NCI-H1417 (cell line): ENCODE results near the gene NFATC1.

ENCODE experiments used
- DNase-seq, 3 experiments: peaks; one replicate each; lab custom pipeline; 2025; lab: John Stamatoyannopoulos, UW

NFATC1 gene

GRCh38 chr18:79572848-79573451 is 177.2 kb downstream of the NFATC1 start:
- no peak for DNase-seq

DNA sequence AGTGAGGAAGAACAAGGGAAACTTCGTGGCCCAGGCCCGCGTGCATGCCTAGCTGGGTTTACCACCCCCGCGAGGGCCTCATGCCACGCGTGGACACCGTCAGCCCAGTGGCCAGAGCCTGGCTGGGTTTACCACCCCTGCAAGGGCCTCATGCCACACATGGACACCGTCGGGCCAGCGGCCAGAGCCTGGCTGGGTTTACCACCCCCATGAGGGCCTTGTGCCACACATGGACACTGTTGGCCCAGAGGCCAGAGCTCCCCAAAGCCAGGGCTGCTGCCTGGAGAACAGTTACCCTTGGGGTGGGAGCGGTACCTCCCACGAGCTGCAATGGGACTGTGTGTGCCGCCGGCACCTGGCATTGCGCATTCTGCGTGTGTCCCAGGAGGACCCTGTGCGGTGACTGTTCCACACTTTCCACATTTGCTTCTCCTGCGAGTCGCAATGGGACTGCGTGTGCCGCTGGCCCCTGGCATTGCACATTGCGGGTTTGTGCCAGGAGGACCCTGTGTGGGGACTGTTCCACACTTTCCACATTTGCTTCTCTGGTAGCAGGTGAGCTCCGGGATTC is 178.3 kb downstream of the NFATC1 start:
- no peak for DNase-seq

DNA sequence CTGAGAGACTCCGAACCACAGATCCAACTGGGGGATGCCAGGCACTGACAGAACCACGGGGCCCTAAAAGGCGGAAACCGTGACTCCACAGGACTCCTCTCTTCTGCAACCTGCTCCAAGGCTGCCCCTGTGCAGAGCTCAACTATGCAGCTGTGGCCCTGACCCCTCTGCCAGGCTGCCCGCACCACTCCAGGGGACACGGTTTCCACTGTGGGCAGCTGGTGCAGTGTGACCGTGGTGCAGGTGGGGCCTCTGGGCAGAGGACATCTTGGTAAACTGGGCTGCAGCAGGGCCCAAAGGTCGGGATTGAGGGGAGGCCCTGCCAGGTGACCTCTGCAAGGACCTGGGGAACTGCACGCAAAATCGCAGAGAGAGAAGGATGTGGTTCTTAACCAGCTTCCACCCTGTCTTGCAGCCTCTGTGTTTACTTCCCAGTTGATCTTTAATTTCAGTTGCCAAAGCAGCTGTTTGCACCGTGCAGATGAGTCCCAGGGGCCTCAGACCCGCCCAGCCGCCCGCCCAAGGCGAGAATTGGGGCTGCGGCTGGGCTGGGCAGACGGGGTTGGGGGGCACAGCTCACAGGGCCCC is 179.3 kb downstream of the NFATC1 start:
- no peak for DNase-seq

DNA sequence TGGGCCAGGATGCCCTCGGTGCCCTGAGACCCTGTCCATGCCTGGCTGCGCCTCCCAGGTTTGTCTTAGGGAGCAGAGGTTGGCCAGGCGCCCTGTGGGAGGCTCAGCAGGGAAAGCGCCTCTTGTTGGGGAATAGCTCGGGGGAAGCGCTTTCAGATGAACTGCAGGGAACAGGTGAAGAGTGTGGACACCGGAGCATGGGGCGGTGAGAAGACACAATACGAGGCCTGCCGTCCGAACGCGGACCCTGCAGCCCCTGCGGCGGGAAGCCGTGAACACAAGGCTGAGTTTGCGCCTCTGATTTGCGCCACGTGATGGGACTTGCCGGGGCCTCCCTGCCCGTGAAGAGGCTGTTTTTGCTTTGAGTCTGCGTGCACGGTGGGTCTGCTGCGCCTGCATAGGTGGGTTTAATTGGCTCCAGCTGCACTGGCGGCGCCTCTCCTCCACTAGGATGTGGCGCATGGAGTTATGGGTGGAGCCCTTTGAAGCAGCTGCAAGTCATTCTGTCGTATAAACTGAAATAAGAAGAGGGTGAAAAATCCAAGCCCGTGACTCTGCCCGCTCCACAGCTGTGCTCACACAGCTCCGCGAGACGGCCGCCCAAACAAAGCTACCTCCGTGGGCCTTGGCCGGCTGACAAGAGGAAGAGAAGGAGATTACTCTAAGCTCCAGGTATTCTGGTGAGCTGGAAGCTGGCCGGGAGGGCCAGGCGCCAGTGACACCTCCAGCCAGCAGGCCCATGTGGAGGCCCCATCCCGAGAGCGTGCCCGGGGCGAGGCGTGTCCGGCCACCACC is 180.4 kb downstream of the NFATC1 start:
- DNase-seq: peak in 2 of 3 experiments; percentile 94 to 98

DNA sequence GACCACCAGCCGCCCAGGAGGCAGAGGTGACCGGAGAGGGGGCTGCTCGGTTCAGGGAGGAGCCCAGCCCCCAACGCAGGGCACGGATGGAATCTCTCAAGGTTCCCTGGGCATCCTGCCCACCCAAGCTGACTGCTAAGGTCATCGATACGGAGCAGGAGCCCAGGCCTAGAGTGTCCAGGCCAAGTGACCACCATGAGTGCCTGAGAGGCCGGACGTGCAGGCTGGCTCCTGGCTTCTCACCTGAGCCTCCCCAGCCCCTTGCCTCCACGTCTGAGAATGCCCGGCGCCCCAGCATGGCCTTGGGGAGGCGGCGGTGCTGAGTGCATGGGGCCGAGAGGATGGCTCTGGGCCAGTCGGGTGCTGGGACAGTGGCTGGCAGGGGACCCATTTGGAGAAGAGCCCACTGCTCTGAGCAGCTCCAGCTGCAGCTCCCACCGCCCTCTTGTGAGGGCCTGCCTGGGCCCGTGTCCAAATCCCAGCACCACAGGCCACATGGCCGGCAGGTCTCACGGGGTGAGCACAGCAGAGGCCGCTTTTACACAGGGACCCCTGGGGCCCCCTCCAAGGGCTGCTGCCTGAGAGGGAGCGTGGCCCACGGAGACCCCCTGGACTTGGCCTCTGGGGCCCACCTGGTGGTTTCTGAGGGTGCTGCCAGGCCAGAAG is 181.1 kb downstream of the NFATC1 start:
- DNase-seq: peak in 1 of 3 experiments; percentile 66

- DNase-seq: no peak
Observed at GRCh38 chr18:79577451-79578395, 182.0 kb downstream of the NFATC1 start.

DNA sequence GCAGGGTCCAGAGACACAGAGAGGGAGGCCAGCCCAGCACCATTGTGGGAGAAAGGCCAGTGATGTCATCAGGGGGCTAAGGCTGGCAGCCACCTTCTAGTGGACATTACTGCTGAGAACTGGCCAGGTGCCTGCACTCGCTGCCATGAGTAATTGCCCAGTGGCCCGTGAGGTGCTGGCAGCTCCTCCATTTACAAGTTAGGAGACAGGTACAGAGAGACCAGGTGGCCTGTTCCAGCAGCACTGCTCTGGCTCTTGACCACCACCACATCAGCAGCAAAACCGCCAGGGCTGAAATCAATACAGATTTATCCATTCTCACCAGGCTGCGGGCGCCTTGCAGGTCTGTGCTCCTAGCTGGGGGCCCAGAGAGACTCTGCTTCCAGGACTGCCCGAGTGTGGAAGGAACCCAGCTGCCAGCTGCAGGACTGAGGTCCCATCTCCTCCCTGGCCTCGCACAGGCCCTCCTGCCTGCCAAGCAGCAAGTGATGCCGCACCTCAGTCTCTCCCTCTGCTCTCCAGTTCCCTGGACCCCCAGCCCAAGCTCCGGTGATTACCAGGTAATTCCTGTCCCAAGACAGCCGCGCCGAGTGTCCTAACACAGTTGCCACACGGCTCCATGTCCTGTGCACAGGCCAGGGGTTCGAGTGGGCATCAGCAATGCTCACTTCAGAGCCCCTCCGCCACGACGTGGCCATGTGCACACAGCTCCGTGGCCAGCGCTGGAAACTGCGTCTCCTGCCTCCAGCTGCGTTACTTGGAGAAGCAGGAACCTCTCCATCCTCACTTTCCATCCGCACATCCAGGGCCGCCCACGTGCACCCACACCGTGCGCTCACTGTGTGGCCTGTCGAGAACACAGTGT is 182.9 kb downstream of the NFATC1 start:
- DNase-seq: no peak
